ENCODE measurements around the gene PHF14.
A peak's percentile ranks its signal among the peaks of the same experiment; 100 is the strongest.
"Not testable (repeated sequence)": the region's sequence is repeated elsewhere in the genome, so short reads cannot be mapped to it uniquely, and the experiment has no call there.

Gene PHF14, protein sequence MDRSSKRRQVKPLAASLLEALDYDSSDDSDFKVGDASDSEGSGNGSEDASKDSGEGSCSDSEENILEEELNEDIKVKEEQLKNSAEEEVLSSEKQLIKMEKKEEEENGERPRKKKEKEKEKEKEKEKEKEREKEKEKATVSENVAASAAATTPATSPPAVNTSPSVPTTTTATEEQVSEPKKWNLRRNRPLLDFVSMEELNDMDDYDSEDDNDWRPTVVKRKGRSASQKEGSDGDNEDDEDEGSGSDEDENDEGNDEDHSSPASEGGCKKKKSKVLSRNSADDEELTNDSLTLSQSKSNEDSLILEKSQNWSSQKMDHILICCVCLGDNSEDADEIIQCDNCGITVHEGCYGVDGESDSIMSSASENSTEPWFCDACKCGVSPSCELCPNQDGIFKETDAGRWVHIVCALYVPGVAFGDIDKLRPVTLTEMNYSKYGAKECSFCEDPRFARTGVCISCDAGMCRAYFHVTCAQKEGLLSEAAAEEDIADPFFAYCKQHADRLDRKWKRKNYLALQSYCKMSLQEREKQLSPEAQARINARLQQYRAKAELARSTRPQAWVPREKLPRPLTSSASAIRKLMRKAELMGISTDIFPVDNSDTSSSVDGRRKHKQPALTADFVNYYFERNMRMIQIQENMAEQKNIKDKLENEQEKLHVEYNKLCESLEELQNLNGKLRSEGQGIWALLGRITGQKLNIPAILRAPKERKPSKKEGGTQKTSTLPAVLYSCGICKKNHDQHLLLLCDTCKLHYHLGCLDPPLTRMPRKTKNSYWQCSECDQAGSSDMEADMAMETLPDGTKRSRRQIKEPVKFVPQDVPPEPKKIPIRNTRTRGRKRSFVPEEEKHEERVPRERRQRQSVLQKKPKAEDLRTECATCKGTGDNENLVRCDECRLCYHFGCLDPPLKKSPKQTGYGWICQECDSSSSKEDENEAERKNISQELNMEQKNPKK
- 73.9 to 104 (median 85.6) reads per million in 3 experiments for total RNA-seq

DNA sequence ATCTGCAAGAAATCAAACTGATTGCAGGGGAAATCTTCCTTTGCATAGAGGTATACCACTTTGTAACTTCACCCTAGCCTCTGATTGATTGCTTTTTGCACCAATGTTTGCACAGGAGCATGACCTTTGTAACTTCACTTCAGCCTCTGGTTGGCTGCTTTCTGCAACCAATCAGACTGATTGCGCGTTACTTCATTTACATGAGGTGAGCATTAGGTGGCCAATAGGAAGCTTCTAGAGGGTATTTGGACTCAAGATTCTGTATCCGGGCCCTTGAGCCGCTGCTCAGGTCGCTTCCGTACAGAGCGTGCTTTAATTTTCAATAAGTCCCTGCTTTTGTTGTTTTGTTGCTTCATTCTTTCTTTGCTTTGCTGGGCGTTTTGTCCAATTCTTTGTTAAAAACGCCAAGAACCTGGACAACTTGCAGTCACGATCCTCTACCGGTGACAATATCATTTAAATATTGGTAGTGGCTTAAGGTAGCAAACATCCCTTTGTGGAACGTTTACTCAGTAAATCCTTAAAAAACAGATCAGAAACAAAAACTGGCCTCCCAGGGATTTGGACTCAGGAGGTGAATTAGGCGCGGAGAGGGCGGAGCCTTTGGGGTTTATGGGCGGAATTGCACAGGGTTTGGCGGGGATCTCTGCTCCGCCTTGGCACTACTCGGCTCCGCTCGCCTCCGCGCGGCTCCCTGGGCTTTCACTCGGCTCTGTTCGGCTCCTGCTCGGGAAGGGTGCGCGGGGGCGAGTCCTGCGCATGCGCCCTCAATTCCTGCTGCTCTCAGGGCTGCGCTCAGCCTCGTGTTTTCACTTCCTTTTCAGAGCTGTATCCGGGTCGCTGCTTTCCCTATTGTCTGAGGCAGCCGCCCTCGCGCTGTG lies at the start of gene PHF14:
Gene PHF14, plus strand, starts transcription at position 812 of the 881 bp plus-strand sequence. CDS start 452 bp downstream, outside the sequence.
- peak; percentile 96 for DNase-seq

DNA sequence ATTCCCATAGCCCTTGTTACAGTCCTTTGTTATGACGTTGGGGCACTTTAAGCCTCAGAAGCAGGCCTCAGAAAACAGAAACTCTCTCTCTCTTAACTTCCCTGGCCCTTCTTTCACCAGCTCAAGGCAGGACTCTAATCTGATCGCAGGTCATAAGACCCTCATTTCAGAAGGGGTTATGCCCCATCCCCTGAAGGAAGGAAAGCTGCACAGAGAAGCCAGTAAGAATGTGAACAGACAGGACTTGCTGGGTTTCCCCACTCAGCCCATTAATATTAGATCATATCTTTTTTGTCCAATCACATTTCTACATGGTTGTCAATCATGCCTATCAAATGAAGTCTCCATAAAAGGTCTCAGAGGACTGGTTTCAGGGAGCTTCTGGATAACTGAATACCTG lies 49.3 kb upstream of the PHF14 start:
- no peak for DNase-seq

DNA sequence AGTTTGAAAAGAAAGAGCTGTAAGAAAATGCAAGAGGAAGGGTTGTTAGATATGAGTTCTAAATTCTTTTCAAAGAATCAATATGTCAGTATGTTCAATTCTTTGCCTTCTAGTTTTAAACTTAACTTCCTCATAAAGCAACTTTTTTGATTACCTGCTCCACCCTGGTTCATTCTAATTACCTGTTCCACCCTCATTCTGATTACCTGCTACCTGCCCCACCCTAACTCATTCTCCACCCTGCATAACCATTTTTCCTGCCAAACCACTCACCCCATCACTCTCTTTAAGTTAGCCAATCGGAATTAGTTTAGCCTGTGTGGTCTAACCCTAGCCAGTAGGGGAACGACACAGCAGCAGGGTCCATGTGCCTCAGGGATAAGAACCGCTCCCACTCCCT lies 45.5 kb upstream of the PHF14 start:
- not testable (repeated sequence) for DNase-seq

DNA sequence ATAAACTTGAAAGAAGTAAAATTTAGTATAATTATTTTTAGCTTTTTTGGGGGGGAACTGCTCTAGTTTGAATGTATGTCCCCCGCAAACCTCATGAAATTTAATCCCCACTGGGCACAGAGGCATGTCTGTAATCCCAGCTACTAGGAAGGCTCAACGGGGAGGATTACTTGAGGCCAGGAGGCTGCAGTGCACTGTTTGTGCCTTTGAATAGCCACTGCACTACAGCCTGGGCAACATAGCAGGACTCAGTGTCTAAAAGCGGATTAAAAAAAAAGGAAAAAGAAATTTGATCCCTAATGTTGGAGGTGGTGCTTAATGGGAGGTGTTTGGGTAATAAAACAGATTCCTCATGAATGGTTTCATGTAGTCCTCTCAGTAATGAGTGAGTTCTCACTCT lies 43.1 kb upstream of the PHF14 start:
- DNase-seq = no peak

DNA sequence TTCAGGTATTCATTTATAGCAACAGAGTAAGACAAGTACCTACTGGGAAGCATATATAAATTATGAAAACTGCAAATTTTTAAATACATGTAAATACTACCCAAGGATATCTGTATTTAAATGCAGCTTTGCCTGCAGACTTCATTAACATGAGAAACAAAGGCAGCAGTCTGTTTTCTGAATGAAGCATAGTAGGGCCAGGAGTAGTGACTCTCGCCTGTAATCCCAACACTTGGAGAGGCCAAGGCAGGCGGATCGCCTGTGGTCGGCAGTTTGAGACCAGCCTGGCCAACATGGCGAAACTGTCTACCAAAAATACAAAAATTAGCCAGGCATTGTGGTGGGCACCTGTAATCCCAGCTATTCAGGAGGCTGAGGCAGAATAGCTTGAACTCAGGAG lies 42.5 kb upstream of the PHF14 start:
- DNase-seq = no peak

DNA sequence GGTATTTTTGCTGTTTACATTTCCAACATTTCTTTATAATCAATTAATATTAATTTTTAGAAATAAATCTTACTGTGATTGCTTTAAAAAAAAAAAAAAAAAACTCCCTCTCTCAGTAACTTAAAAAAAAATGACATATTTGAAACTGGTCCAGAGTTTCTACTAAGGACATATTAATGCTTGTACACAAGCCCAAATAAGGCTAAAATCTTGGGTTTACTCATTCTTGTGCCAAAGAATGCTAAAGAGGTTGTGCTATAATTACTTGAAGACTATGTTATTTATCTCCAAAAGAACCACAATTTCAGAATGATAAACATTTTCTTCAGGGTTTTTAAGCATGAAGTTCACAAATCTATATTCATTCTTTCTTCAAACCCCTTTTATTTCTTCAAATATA lies 39.4 kb upstream of the PHF14 start:
- no peak for DNase-seq

DNA sequence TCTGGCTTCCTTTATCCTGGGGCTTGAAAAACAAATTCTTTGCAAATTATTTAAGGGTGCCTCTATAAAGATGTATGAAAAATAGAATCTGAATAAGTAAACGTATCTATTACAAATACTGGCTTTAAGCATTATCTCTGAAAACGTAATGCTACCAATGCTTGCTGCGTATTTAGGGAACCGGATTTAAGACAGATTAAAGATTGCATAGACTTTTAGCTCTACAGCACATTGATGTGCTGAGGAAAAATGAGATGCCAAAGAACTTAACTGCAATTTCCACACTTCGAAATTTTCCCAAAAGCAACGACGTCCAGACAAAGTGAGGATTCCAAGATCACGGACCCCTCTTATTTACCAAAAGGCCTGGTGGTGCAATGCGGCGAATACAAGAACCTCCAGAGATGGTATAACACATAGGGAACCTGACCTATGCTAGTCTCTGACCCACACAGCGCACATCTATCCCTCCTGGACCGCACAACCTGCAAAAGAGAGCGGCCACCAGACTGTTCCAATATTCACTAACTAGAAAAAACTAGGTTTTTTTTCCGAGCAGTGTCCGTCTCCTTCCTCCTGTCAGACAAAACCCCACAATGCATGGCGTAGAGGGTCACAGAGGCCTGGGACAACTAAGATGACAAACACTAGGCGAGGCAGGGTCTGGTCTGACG lies 34.3 kb upstream of the PHF14 start:
- DNase-seq = no peak

DNA sequence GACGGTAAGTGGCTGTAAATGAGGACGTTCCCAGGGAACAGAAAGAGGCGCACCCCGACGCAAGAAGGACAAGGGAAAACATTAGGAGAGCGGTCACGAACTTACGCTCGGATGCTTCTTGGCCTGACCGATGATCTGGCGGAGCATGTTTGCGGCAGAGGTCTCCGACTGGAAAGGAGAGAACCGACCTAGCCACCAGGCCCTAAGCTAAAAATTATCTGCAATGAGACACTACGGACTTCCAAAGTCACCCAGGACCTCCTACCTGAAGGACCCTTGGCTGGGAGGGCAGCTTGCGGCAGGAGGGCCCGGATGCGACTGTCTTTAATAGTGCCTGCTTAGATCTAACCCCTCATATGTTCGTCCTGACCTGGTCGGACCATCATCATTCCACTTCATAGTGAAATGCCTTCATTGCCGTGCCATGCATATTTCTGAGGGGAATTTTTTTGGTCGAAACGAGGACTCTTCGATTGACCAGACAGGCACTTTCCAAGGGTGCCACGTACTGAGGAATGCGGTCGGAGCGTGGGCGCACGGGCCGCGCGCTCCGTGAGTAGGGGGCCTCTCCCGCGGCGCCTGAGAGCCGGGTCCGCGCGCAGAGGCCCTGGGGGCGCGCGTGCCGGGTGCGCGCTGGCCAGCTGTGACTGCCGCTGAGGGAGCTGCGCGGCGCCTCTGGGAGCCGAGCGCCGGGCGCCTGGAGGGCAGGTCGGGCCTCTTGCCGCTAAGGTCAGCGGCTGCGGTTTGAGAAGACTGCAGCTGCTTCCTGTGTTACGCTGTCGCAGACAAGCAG lies 33.6 kb upstream of the PHF14 start:
- DNase-seq = peak; percentile 90

DNA sequence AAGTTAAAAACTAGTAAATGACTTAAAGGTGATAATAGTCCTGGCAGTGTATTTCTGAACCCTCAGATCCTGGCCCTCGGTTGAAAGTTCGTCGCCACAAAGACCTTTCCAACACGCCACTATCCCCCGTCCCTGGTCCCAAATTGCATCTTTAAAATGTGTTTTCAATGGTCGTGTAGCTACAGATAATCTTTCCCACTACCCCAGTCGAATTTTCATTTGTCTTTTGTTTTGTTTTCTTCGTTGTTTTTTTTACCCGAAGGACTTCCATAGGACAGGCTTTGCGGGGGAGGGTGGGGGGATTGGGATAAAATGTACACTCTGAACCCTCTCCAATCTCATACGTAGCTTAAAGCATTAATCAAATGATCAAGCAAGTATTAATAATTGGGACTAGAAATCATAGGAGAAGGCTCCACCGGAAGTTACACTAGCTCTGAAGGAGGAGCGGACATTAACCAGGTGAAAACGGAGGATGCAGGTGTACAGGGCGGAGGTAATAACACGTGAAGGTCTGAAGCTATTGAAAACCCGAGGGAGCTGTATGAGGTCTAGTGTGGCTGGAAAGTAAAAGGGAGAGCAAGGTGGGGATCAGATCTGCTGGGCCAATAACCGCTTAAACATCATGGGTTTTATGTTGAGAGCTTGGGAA lies 32.8 kb upstream of the PHF14 start:
- peak; percentile 33 for DNase-seq

DNA sequence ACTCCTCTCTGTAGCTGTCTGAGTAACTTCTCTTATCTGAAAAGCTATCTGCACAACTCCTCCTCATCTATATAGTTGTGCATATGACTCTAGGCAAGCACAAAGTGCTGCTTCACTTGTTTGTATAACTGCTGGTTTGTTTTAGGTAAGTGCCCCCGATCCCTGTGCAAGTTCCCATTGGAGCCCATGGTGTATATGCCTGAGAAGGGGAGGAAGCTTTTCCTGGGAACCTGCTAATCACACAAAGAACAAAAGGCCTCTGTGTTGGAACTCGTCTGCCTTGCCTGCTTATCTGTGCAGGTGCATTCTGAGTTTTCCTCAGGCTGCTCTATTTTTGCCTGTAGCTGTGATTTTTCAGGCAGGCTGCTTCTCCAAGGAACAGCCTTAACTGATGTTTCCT lies 23.2 kb upstream of the PHF14 start:
- DNase-seq = no peak

DNA sequence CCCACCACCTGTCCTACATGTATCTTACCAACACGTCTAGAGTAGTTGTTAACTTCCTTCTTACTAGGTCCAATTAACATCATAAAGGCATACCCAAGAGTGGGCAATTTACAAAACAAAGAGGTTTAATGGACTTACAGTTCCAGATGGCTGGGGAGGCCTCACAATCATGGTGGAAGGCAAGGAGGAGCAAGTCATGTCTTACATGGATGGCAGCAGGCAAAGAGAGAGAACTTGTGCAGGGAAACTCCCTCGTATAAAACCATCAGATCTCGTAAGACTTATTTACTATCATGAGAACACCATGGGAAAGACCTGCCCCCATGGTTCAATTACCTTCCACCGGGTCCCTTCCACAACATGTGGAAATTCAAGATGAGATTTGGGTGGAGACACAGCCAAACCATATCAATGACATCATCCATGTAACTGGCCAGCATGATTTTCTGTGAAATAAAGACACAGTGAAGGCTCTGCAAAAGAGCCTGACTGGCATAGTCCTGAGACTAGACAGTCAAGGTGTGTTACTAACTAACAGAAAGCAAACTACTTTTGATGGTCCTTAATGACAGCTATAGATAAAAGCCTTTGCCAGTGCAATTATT lies 22.6 kb upstream of the PHF14 start:
- DNase-seq = not testable (repeated sequence)

DNA sequence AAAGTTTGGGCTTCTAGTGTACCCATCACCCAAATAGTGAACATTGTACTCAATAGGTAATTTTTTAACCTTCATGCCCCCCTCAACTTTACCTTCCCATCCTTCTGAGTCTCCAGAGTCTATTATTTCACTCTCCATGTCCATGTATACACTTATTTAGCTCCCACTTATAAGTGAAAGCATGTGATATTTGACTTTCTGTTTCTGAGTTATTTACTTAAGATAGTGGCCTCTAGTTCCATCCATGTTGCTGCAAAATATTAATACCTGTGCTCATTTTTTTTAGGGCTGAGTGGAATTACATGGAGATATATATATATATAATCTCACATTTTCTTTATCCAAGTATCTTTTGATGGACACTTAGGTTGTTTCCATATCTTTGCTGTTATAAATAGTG lies 21.1 kb upstream of the PHF14 start:
- no peak for DNase-seq

DNA sequence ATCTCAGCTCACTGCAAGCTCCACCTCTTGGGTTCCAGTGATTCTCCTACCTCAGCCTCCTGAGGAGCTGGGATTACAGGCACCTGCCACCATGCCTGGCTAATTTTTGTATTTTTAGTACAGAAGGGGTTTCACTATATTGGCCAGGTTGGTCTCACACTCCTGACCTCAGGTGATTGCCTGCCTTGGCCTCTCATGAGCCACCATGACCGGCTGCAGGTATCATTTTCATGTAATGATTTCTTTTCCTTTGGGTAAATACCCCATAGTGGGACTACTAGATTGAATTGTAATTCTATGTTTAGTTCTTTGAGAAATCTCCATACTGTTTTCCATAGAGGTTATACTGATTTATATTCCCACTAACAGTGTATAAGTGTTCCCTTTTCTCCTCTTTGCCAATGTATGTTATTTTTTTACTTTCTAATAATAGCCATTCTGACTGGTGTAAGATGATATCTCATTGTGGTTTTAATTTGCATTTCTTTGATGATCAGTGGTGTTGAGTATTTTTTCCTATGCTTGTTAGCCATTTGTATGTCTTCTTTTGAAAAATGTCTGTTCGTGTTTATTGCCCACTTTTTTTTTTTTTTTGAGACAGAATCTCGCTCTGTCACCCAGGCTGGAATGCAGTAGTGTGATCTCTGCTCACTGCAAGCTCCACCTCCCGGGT lies 20.5 kb upstream of the PHF14 start:
- DNase-seq = not testable (repeated sequence)

DNA sequence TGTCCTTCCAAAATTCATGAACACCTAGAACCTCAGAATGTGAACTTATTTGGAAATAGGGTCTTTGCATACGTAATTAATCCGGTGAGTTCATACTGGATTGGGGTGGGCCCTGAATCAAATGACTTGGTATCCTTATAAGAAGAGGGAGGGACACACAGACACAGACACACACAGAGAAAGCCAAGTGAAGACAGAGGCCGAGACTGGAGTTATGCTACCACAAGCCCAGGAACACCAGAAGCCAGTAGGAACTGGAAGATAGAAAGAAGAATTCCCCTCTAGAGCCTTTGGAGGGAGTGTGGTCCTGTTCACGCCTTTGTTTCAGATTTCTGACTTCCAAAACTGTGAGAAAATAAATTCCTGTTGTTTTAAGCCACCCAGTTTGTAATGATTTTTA lies 17.1 kb upstream of the PHF14 start:
- DNase-seq = no peak

DNA sequence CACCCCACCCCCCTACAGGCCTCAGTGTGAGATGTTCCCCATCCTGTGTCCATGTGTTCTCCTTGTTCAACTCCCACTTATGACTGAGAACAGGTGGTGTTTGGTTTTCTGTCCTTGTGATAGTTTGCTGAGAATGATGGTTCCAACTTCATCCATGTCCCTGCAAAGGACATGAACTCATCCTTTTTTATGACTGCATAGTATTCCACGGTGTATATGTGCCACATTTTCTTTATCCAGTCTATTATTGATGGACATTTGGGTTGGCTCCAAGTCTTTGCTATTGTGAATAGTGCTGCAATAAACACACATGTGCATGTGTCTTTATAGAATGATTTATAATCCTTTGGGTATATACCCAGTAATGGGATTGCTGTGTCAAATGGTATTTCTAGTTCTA lies 13.4 kb upstream of the PHF14 start:
- not testable (repeated sequence) for DNase-seq

DNA sequence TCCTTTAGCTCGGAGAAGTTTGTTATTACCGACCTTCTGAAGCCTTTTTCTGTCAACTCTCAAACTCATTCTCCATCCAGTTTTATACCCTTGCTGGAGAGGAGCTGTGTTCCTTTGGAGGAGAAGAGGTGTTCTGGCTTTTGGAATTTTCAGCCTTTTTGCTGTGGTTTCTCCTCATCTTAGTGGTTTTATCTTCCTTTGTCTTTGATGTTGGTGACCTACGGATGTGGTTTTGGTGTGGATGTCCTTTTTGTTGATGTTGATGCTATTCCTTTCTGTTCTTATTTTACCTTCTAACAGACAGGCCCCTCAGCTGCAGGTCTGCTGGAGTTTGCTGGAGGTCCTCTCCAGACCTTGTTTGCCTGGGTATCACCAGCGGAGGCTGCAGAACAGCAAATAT lies 8.7 kb upstream of the PHF14 start:
- peak; percentile 7 for DNase-seq

DNA sequence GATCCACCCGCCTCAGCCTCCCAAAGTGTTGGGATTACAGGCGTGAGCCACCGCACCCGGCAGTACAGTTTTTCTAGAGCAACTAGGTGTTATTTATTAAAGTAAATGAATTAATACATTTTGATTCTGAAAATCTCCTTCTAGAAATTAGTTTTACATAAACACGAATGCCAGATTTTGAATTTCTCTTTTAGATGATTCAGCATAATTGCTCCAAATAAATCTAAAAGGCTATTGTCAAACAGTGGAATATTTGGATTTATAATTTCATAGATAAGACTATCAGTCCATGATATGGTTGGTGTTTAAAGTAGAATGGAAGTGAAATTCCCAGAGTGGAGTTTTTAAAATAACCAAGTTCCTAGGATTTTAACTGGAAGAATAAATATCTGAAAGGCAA lies 1.5 kb upstream of the PHF14 start:
- DNase-seq = no peak

DNA sequence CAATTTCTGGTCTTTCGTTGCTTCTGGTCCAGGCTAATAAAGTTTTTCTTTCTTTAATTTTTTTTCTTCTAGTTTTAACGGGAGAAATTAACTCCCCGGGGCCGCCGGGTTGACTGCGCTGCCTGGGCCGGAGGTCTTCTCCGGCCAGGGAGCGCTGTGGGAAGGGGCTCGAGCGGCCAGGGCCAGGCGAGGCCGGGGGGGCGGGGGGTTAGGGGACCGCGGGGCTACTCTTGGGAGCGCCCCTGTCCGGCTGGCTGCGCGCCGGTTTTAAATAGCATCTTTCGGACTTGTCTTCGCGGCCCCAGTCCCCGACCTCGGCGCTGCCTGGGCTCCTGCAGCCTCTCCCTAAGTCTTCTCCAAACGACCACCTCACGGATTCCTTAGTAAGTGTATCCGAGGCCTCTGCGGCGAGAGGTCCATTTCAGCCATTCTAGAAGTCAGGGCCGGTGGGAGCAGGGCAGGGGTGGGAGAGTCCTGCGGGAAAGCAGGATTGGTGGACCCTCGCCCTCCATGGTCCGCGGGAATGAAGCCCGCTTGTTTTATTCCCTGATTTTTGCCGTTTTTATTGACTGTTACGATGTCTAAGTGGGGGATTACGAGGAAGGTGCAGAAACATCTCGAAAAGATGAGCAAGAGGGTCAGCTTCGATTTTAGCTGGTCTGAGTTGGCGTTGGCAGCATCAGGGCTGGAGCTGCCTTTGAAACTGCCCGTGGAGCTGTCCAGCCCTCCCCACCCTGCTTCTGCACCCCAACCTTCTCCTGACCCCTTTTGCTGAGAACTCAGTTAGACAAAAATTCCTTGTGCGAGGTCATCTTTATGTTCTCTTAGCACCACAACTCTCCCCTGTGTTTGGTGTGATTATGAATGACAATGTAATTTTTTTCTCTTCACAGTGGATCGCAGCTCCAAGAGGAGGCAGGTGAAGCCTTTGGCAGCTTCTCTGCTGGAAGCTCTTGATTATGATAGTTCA lies 555 bp downstream of the PHF14 start:
- DNase-seq = no peak

All from central memory CD4-positive, alpha-beta T cell (primary cell).